PC-9 (cell line): ENCODE results near the gene RPL38. TPM values are rescaled to one million over a fixed set of nuclear protein-coding genes. Genes with fewer than 3 reads are reported as not detected.

Experiments used
- BruUV-seq: library from RNA; stranded (reverse); fragments of 400-500 nt; replicated peaks from 2 replicates; lab custom pipeline; 2021; lab: Mats Ljungman, UMichigan
- CTCF ChIA-PET: fragments of 300-600 bp; sonication (Branson Sonifier 250); formaldehyde crosslinking; loops from one replicate; lab custom pipeline; 2022; ENCODE audit warnings: antibody characterized with exemption; lab: Charles Lee
- POLR2A ChIA-PET: fragments of 300-600 bp; sonication (Branson Sonifier 250); formaldehyde crosslinking; loops from one replicate; lab custom pipeline; 2022; ENCODE audit warnings: antibody characterized with exemption; ENCODE audit not compliant: unreplicated experiment; lab: Charles Lee
- DNase-seq, 2 experiments: peaks; one replicate each; pipeline versions ENCODE4 v3.0.0 to v3.0.0-alpha.2; 2015 to 2022; ENCODE audit warnings: mixed read lengths in 1 of 2
- H2AFZ ChIP-seq: fragments of 200-600 bp; sonication (generic); 2 replicates; pipeline ENCODE4 v1.8.1; 2017; ENCODE audit warnings: antibody characterized with exemption
- H3F3A ChIP-seq: fragments of 200-600 bp; sonication (generic); 2 replicates; pipeline ENCODE4 v1.8.1; 2017; ENCODE audit warnings: antibody characterized with exemption, mild to moderate bottlenecking, low read depth; ENCODE audit not compliant: insufficient read depth
- H3K27ac ChIP-seq: fragments of 200-600 bp; sonication (generic); 2 replicates; pipeline ENCODE4 v1.6.1; 2016; ENCODE audit warnings: mixed run types
- H3K27me3 ChIP-seq: fragments of 200-600 bp; sonication (generic); 2 replicates; pipeline ENCODE4 v1.6.1; 2016; ENCODE audit warnings: low read depth, mixed run types; ENCODE audit not compliant: insufficient read depth
- H3K36me3 ChIP-seq: fragments of 200-600 bp; sonication (generic); 2 replicates; pipeline ENCODE4 v1.6.1; 2016; ENCODE audit warnings: low read depth, mixed run types
- H3K4me1 ChIP-seq: fragments of 200-600 bp; sonication (generic); replicated peaks from 2 replicates; pipeline ENCODE4 v1.6.1; 2016; ENCODE audit warnings: mixed run types; ENCODE audit not compliant: insufficient read depth
- H3K4me2 ChIP-seq: fragments of 200-600 bp; sonication (generic); 2 replicates; pipeline ENCODE4 v1.6.1; 2017; ENCODE audit warnings: mixed run types
- H3K4me3 ChIP-seq: fragments of 200-600 bp; sonication (generic); 2 replicates; pipeline ENCODE4 v1.6.1; 2016; ENCODE audit warnings: mixed run types
- H3K79me2 ChIP-seq: fragments of 200-600 bp; sonication (generic); 2 replicates; pipeline ENCODE4 v1.6.1; 2017; ENCODE audit warnings: low read depth, mixed run types
- H3K9me2 ChIP-seq: fragments of 200-600 bp; sonication (generic); 2 replicates; pipeline ENCODE4 v1.8.1; 2017; ENCODE audit warnings: mild to moderate bottlenecking; ENCODE audit not compliant: insufficient read depth
- H3K9me3 ChIP-seq: fragments of 200-600 bp; sonication (generic); 2 replicates; pipeline ENCODE4 v1.8.1; 2016; ENCODE audit warnings: low read depth; ENCODE audit not compliant: insufficient read depth
- H4K20me1 ChIP-seq: fragments of 200-600 bp; sonication (generic); 2 replicates; pipeline ENCODE4 v1.8.1; 2017; ENCODE audit not compliant: insufficient read depth
- CTCF ChIP-seq: fragments of 200-600 bp; sonication (generic); conservative IDR thresholded peaks from 2 replicates; pipeline ENCODE4 v1.6.1; 2017; ENCODE audit warnings: mixed run types, antibody characterized with exemption, mild to moderate bottlenecking, moderate library complexity
- EZH2 ChIP-seq: fragments of 200-600 bp; sonication (generic); IDR thresholded peaks from 2 replicates; pipeline ENCODE4 v1.8.0; 2017; ENCODE audit warnings: antibody characterized with exemption, low read depth
- intact Hi-C: fragments of 100-400 bp; cut with micrococcal nuclease; formaldehyde crosslinking; loops from one replicate; pipeline ENCODE4 v1.10.0; 2022; ENCODE audit not compliant: unreplicated experiment
- total RNA-seq: library from RNA; stranded (reverse); gene quantifications from 2 replicates; pipeline ENCODE4 v1.2.3, GENCODE V29; 2021

RPL38 gene
- total RNA-seq, 1 experiment from 2014 or later, result 961 TPM

- Histone ChIP-seq H3K4me1 (no peaks in the 10 kb centered on the region), H3K9me2 (no peaks in the 10 kb centered on the region), H2AFZ (no peak overlapping the region), H3K4me3 (no peak overlapping the region), H3K9me3 (no peaks in the 10 kb centered on the region), H3K79me2 (no peaks in the 10 kb centered on the region), H3K27me3 (peaks cover 85% of the 10 kb centered on the region), H4K20me1 (no peaks in the 10 kb centered on the region), H3K36me3 (no peaks in the 10 kb centered on the region), H3K4me2 (no peak overlapping the region), H3F3A (no peaks in the 10 kb centered on the region), H3K27ac (no peak overlapping the region)
- ChIA-PET POLR2A (no interaction called here), CTCF (no interaction called here)
- no peak for TF ChIP-seq EZH2
- TF ChIP-seq CTCF, result no peak
- no TSS peak for BruUV-seq
- intact Hi-C loops, result no loop called here
- DNase-seq, result no peak
Observed at GRCh38 chr17:74235911-74236371, 32.5 kb downstream of the RPL38 start.

GRCh38 chr17:74237321-74237720, 33.8 kb downstream of the RPL38 start:
- H3K79me2 ChIP-seq, result no peaks in the 10 kb centered on the region
- H3K4me2 ChIP-seq, result no peak overlapping the region
- ChIA-PET CTCF (no interaction called here), POLR2A (no interaction called here)
- TF ChIP-seq EZH2, result no peak
- TF ChIP-seq CTCF, result no peak
- BruUV-seq, result no TSS peak
- no peaks in the 10 kb centered on the region for H3F3A ChIP-seq
- no peak overlapping the region for H3K4me3 ChIP-seq
- no peaks in the 10 kb centered on the region for H4K20me1 ChIP-seq
- H2AFZ ChIP-seq, result no peak overlapping the region
- intact Hi-C loops, result no loop called here
- DNase-seq, result no peak
- H3K4me1 ChIP-seq, result no peaks in the 10 kb centered on the region
- H3K27ac ChIP-seq, result no peak overlapping the region
- H3K36me3 ChIP-seq, result no peaks in the 10 kb centered on the region
- no peaks in the 10 kb centered on the region for H3K9me3 ChIP-seq
- H3K27me3 ChIP-seq, result peaks cover 90% of the 10 kb centered on the region
- H3K9me2 ChIP-seq, result no peaks in the 10 kb centered on the region

GRCh38 chr17:74239172-74239571, 35.7 kb downstream of the RPL38 start:
- no peaks in the 10 kb centered on the region for H3K9me2 ChIP-seq
- CTCF ChIA-PET, result no interaction called here
- no peaks in the 10 kb centered on the region for H3K79me2 ChIP-seq
- no peaks in the 10 kb centered on the region for H3F3A ChIP-seq
- H3K9me3 ChIP-seq, result no peaks in the 10 kb centered on the region
- no peak for DNase-seq
- no peak overlapping the region for H3K4me2 ChIP-seq
- H3K27ac ChIP-seq, result no peak overlapping the region
- POLR2A ChIA-PET, result no interaction called here
- TF ChIP-seq CTCF (no peak), EZH2 (no peak)
- BruUV-seq, result no TSS peak
- H2AFZ ChIP-seq, result no peak overlapping the region
- H3K36me3 ChIP-seq, result no peaks in the 10 kb centered on the region
- no peaks in the 10 kb centered on the region for H4K20me1 ChIP-seq
- peaks cover 89% of the 10 kb centered on the region for H3K27me3 ChIP-seq
- no peak overlapping the region for H3K4me3 ChIP-seq
- intact Hi-C loops, result no loop called here
- no peaks in the 10 kb centered on the region for H3K4me1 ChIP-seq
